ENCODE data around the gene DSP.

GRCh38 chr6:7542874-7543624, 1.6 kb downstream of the DSP start:
- TF ChIP-seq CTCF (conservative IDR thresholded peaks at IDR 0.05) (no peak), EZH2 (IDR thresholded peaks at IDR 0.05; ENCODE audit: low read depth) (no peak)
